Measurements from ENCODE around the gene CPLX1.

- TF ChIP-seq PKNOX1 (IDR thresholded peaks at IDR 0.05) (no peak), FOXM1 (IDR thresholded peaks at IDR 0.05; ENCODE audit: borderline replicate concordance) (no peak), BHLHE40 (IDR thresholded peaks at IDR 0.05; ENCODE audit: borderline replicate concordance) (no peak), ELF4 (IDR thresholded peaks at IDR 0.05) (no peak), FOXK2 (IDR thresholded peaks at IDR 0.05) (no peak), ARNT (IDR thresholded peaks at IDR 0.05) (no peak), NFRKB (IDR thresholded peaks at IDR 0.05) (no peak), SP1 (IDR thresholded peaks at IDR 0.05) (no peak), HDGF (IDR thresholded peaks at IDR 0.05; ENCODE audit: borderline replicate concordance) (no peak), CTBP1 (IDR thresholded peaks at IDR 0.05; ENCODE audit: borderline replicate concordance) (no peak), TARDBP (IDR thresholded peaks at IDR 0.05) (no peak)
Measured at GRCh38 chr4:821631-822030, 4.3 kb downstream of the CPLX1 start.

Data from HEK293T (cell line).